GM11168 (cell line): Measurements from ENCODE around the gene IPCEF1.
"Not testable (repeated sequence)": the region's sequence is repeated elsewhere in the genome, so short reads cannot be mapped to it uniquely, and the experiment has no call there.

Experiments used
- in situ Hi-C: fragments of 300-500 bp; cut with MboI; formaldehyde crosslinking; loops from one replicate; pipeline ENCODE4 v1.12.0; 2022; ENCODE audit warnings: low sequenced_read_pairs; ENCODE audit not compliant: unreplicated experiment

The IPCEF1 gene

DNA sequence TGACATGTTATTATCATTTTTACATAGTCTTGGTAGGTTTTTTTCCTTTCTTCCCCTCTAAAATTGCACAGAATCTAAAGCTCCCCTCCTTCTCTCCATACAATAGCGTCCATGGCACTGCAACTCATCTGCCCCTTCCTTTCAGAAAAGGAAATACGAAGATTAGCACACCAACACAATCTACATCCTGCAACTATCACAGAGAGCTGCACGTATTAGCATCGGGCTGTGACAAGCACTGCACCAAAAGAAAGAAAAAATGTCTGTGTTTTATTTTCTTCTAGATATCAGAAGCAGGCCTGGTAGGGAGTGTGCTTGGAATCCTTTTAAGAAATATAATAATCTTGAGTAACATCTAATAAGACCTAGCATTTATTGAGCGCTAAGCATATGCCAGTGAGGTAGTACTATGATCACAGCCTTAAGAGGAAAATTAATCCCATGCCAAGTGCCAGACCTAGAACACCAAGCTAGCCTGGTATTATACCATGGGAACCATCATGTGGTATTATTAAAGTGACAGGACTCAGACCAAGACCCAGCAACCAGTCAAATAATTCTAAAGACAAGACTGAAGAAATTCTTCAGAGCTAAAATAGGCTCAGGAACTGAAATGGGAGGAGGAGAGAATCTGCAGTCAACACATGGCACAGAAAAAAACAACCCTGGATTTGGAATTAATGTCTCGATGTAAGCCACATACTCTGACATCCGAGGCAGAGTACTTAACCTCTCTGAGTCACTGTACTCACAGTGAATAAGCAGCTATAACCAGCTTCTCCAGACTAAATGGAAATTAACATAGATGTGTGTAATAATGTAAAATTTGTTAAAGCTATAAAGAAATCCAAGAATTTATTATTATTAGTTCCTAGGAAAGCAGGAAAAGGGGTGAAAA, 124.3 kb downstream of the IPCEF1 start:
- in situ Hi-C loops, result no loop called here

- in situ Hi-C loops, result no loop called here
These were observed 125.5 kb downstream of the IPCEF1 start for GRCh38 chr6:154230910-154231595.

DNA sequence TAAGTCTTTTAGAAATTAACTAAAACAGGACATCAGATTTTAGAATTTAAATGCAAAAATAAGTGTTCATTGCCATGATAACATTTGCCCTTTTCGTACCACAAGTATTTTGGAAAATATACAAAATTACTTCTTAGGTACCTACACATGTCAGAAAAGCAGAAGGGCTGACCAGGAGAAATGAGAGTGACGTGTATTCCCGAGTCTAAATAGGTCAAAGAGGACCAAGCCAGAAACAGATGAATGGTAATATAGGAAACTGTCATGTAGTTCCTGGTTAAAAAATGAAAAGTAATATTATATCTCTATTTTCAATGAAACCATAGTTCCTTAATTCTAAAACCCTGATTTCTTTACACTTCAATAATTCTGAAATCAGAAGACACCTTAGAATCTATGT, 126.2 kb downstream of the IPCEF1 start:
- in situ Hi-C loops, result no loop called here

DNA sequence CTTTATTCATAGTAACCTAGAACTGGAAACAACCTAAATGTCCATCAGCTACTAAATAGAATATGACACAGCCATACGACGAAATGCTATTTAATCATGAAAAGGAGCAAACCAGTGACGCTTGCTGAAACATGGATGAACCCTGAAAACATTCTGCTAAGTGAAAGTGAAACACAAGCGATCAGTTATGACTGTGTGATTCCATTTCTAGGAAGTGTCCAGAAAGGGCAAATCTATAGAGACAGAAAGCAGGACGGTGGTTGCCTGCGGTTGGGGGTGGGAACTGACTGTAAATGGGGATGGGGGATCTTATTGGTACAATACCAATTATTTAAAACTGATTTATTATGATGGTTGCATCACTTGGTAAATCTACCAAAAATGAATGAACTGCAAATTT, 126.8 kb downstream of the IPCEF1 start:
- in situ Hi-C loops, result no loop called here

- in situ Hi-C loops, result no loop called here
These were observed 128.1 kb downstream of the IPCEF1 start for GRCh38 chr6:154228521-154228905.

- in situ Hi-C loops, result no loop called here
These were observed 128.6 kb downstream of the IPCEF1 start for GRCh38 chr6:154227862-154228520.

DNA sequence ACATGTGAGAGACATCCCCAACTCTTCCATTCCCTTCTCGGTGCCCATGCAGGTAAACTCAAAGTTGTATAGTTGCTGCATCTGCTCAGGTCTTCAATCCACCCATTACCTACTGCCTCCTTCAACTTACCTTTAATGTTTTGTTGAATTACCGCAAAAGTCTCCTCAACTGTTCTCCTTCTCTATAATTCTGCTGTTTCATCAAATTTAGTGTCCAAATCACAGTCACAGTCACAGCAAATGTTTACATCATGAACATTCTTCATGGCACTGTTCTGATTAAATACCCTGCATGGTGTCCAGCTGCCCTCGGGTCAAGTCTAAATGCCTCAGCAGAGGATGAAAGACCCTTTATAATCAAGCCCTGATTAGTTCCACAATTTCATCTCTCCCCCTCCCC, 130.1 kb downstream of the IPCEF1 start:
- in situ Hi-C loops, result no loop called here

- in situ Hi-C loops, result no loop called here
These were observed 133.3 kb downstream of the IPCEF1 start for GRCh38 chr6:154223296-154223695.

GRCh38 chr6:154222716-154223115, 133.9 kb downstream of the IPCEF1 start:
- in situ Hi-C loops, result no loop called here

GRCh38 chr6:154219250-154219649, 137.4 kb downstream of the IPCEF1 start:
- in situ Hi-C loops, result no loop called here

DNA sequence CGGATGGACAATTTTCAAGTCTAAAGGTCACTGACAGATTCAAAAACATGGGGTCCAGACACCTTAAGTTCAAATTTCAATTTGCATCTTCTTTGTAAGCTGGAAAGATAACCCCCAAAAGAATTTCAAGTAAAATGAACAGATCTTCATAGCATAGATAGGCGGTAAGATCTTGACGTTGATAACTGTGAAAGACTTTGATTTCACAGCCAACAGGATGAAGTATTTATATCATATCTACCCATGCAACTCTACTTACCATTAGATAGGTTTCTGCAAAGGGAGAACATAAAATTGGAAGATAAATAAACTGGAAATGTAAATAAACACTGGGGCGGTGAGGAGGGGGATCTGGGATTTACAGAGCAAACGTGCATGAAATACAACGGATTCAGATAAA, 137.8 kb downstream of the IPCEF1 start:
- in situ Hi-C loops, result no loop called here

GRCh38 chr6:154218301-154218700, 138.3 kb downstream of the IPCEF1 start:
- in situ Hi-C loops, result no loop called here

GRCh38 chr6:154213782-154214181, 142.8 kb downstream of the IPCEF1 start:
- in situ Hi-C loops, result no loop called here

GRCh38 chr6:154210678-154211077, 145.9 kb downstream of the IPCEF1 start:
- in situ Hi-C loops, result no loop called here

DNA sequence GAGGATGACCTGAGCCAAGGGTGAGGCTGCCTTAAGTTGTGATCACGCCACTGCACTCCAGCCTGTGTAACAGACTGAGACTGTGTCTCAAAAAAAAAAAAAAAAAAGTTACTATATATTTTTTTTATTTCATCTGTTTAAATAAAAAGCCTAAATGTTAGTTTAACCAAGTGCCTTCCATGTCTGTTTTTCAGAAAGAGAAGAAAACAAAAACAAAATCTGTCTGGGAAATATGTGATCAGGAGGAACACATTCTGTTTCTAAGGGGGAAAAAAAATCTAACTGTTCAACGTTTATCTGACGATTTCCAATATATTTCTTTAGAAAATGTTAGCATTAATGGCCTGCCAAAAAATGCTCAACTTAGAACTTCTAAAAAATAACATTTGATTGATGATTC, 147.0 kb downstream of the IPCEF1 start:
- in situ Hi-C loops, result no loop called here

GRCh38 chr6:154206996-154207395, 149.6 kb downstream of the IPCEF1 start:
- in situ Hi-C loops, result no loop called here

DNA sequence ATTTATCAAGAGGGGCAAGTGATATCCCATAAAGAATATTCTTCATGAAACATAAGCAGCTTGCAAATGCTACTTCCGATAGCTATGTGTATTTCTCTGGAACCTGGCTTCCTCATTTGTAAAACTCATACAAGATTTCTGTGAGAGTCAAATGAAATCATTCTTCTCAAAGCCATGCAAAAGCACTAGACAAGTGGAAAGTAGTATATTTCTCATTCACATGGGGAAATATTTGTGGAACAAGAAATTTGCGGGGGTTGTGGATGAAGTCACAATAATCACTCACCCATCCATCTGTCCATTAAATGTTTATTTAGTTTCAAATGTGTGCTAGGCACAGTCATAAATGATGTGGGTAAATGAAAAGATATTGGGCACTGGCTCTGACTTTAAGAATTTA, 150.5 kb downstream of the IPCEF1 start:
- in situ Hi-C loops, result no loop called here

DNA sequence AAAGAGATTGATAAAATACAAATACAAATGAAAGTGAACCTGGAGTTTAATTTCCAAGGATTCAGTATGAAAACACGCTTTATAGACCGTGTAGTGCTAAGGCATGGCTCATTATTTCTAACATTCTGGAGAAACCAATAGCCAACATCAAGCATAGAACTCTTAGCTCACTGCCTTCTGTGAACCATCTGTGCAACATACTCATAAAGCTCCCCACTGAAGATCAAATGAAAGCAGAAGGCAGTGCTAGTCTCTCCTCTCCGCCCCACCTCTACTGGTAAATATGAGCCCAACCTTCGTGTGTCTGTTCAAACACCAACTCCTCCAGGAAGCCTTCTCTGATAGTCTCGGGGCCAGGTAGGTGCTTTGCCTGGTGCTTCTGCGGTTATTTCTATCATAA, 153.6 kb downstream of the IPCEF1 start:
- in situ Hi-C loops, result no loop called here

- in situ Hi-C loops, result no loop called here
These were observed 154.3 kb downstream of the IPCEF1 start for GRCh38 chr6:154202339-154202738.

GRCh38 chr6:154201688-154202087, 154.9 kb downstream of the IPCEF1 start:
- in situ Hi-C loops, result not testable (repeated sequence)

GRCh38 chr6:154197196-154197860, 159.3 kb downstream of the IPCEF1 start:
- in situ Hi-C loops, result no loop called here
